Fibroblast of lung (primary cell): ENCODE measurements around the gene ISG20. TPM values are rescaled to one million over a fixed set of nuclear protein-coding genes. Genes with fewer than 3 reads are reported as not detected.
A peak's percentile ranks its signal among the peaks of the same experiment; 100 is the strongest.

Experiments used
- DNase-seq, 2 donors: peaks; one replicate each; pipeline versions ENCODE4 v3.0.0 to v3.0.0-alpha.2; 2010; ENCODE audit warnings: low read depth in 2 of 2
- H2AFZ ChIP-seq: 2 replicates; pipeline ENCODE4 v1.5.1; 2012; ENCODE audit warnings: low read length, control low read depth, inconsistent platforms
- H3K27ac ChIP-seq: 2 replicates; pipeline ENCODE4 v1.5.1; 2011; ENCODE audit warnings: low read length, control low read depth; ENCODE audit not compliant: insufficient read depth
- H3K27me3 ChIP-seq: 2 replicates; pipeline ENCODE4 v1.5.1; 2011; ENCODE audit warnings: mild to moderate bottlenecking, low read length; ENCODE audit not compliant: control insufficient read depth, insufficient read depth
- H3K36me3 ChIP-seq: 2 replicates; pipeline ENCODE4 v1.5.1; 2011; ENCODE audit warnings: low read length; ENCODE audit not compliant: control insufficient read depth, insufficient read depth
- H3K4me1 ChIP-seq: 2 replicates; pipeline ENCODE4 v1.5.1; 2011; ENCODE audit warnings: low read length; ENCODE audit not compliant: control insufficient read depth, insufficient read depth; ENCODE audit errors: extremely low read depth
- H3K4me2 ChIP-seq: 2 replicates; pipeline ENCODE4 v1.5.1; 2011; ENCODE audit warnings: low read length, control low read depth; ENCODE audit not compliant: insufficient read depth; ENCODE audit errors: extremely low read depth
- H3K4me3 ChIP-seq, 4 experiments: fragments of 200-600 bp in 1 of 4; sonication (generic) in 1 of 4; replicated peaks in 1 of 4; 2 replicates each; pipeline ENCODE4 v1.5.1; 2011 to 2016; ENCODE audit warnings: low read length in 4 of 4, low read depth in 3 of 4, mild to moderate bottlenecking in 3 of 4, control low read depth in 2 of 4, inconsistent platforms in 1 of 4, mixed read lengths in 1 of 4; ENCODE audit not compliant: insufficient read depth in 1 of 4; ENCODE audit errors: control extremely low read depth in 1 of 4
- H3K79me2 ChIP-seq: 2 replicates; pipeline ENCODE4 v1.5.1; 2012; ENCODE audit warnings: mild to moderate bottlenecking, low read length, inconsistent platforms; ENCODE audit not compliant: control insufficient read depth, insufficient read depth
- H3K9ac ChIP-seq: 2 replicates; pipeline ENCODE4 v1.5.1; 2011; ENCODE audit warnings: mild to moderate bottlenecking, low read length, control low read depth; ENCODE audit not compliant: insufficient read depth
- H3K9me3 ChIP-seq: 2 replicates; pipeline ENCODE4 v1.5.1; 2012; ENCODE audit warnings: low read depth, low read length; ENCODE audit not compliant: control insufficient read depth, insufficient read depth
- H4K20me1 ChIP-seq: 2 replicates; pipeline ENCODE4 v1.5.1; 2011; ENCODE audit warnings: low read length; ENCODE audit not compliant: control insufficient read depth, insufficient read depth; ENCODE audit errors: extremely low read depth
- EZH2 ChIP-seq: IDR thresholded peaks from 2 replicates; pipeline ENCODE4 v1.5.1; 2012; ENCODE audit warnings: low read length, control low read depth, mild to moderate bottlenecking; ENCODE audit errors: missing control alignments
- polyA plus RNA-seq, 2 donors: library from polyadenylated mRNA; depleted of rRNA in 1 of 2; stranded (reverse) in 1 of 2; unstranded in 1 of 2; fragments of >200 nt; gene quantifications; 2 replicates each; pipeline ENCODE4 v1.2.1, GENCODE V29; 2011 to 2012; ENCODE audit warnings: missing spikeins in 1 of 2
- total RNA-seq: library from RNA; depleted of rRNA; stranded (reverse); fragments of >200 nt; gene quantifications from 2 replicates; pipeline ENCODE4 v1.2.1, GENCODE V29; 2014
- TF ChIP-seq, protein P1 (sequence below), 2 donors: IDR thresholded peaks in 1 of 2; conservative IDR thresholded peaks in 1 of 2; 1 replicate in 1 of 2; 2 replicates in 1 of 2; pipeline ENCODE4 v1.5.1; 2011 to 2012; ENCODE audit warnings: low read length in 2 of 2, control low read depth in 1 of 2, inconsistent platforms in 1 of 2, low read depth in 1 of 2, mild to moderate bottlenecking in 1 of 2

Gene ISG20
- total and polyA plus RNA-seq, 2 donors (not counting 1 experiment from before 2014, with no cell fraction given), result 2.2 to 3.0 TPM

DNA sequence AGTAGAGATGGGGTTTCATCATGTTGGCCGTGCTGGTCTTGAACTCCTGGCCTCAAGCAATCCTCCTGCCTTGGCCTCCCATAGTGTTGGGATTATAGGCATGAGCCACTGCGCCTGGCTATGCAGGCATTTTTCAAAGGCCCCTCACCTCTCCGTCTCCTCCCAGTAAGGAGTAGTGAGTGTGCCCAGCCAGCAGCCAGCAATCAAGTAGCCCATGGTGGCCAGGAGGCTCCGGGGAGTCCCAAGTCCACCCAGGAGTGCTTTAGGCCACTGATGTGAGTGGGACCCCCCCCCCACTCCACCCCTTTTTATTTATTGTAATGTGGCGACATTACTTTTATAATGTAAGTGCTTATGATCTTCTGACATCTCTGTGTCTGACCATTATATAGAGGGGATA is 8.1 kb downstream of the ISG20 start:
- Histone ChIP-seq H3K4me3 (no peak overlapping the region), H3K27ac (no peak overlapping the region), H3K27me3 (no peaks in the 10 kb centered on the region), H3K9ac (no peak overlapping the region), H3K36me3 (no peaks in the 10 kb centered on the region), H3K9me3 (no peaks in the 10 kb centered on the region), H4K20me1 (no peaks in the 10 kb centered on the region), H3K4me1 (peaks cover 9% of the 10 kb centered on the region), H2AFZ (no peak overlapping the region), H3K4me2 (no peak overlapping the region), H3K79me2 (no peaks in the 10 kb centered on the region)
- no peak for DNase-seq
- no peak for TF ChIP-seq EZH2
- TF ChIP-seq, protein P1, sequence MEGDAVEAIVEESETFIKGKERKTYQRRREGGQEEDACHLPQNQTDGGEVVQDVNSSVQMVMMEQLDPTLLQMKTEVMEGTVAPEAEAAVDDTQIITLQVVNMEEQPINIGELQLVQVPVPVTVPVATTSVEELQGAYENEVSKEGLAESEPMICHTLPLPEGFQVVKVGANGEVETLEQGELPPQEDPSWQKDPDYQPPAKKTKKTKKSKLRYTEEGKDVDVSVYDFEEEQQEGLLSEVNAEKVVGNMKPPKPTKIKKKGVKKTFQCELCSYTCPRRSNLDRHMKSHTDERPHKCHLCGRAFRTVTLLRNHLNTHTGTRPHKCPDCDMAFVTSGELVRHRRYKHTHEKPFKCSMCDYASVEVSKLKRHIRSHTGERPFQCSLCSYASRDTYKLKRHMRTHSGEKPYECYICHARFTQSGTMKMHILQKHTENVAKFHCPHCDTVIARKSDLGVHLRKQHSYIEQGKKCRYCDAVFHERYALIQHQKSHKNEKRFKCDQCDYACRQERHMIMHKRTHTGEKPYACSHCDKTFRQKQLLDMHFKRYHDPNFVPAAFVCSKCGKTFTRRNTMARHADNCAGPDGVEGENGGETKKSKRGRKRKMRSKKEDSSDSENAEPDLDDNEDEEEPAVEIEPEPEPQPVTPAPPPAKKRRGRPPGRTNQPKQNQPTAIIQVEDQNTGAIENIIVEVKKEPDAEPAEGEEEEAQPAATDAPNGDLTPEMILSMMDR (conservative IDR thresholded peaks at IDR 0.05 in 1 of 2, IDR thresholded peaks at IDR 0.05 in 1 of 2; ENCODE audit: low read depth in 1 of 2, low read length in 2 of 2), result no peak

DNA sequence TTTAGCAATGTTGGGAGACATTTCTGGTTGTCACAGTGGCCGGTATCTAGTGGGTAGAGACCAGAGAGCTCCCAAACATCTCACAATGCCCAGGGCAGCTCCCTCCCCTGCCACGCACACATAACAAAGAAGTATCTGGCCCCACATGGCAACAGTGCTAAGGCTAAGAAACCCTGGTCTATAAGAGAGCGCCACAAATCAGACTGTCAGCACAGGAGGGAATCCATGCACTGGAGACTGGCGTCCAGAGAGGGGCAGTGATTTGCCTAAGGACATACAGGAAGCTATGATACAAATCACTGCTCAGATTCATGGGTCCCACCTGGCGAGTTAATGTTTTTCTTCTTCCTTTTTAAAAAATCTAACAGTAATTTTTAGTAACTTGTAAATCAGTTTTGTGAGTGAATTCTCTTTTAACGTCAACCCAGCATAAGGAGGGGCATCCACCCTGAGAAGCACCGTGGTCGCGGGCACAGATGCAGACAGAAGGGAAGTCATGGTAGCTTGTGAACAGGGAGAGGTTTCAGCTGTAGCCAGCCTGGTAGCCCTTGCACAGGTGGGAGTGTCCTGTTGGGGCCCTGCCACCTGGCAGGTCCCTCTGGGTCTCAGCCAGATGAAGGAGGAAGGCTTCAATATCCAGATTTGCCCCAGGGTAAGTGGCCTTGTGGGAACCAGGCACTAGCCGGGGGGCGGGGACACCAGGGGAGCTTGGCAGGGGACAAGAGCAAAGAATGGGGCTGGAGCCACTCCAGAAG is 8.7 kb downstream of the ISG20 start:
- no peak overlapping the region for H2AFZ ChIP-seq
- H3K9ac ChIP-seq, result no peak overlapping the region
- DNase-seq, result no peak
- no peaks in the 10 kb centered on the region for H3K79me2 ChIP-seq
- no peak overlapping the region for H3K4me2 ChIP-seq
- H3K36me3 ChIP-seq, result no peaks in the 10 kb centered on the region
- no peak overlapping the region for H3K4me3 ChIP-seq
- TF ChIP-seq, protein P1 (conservative IDR thresholded peaks at IDR 0.05 in 1 of 2, IDR thresholded peaks at IDR 0.05 in 1 of 2; ENCODE audit: low read depth in 1 of 2, low read length in 2 of 2), result no peak
- H3K27me3 ChIP-seq, result no peaks in the 10 kb centered on the region
- H3K27ac ChIP-seq, result no peak overlapping the region
- H4K20me1 ChIP-seq, result no peaks in the 10 kb centered on the region
- peaks cover 9% of the 10 kb centered on the region for H3K4me1 ChIP-seq
- no peaks in the 10 kb centered on the region for H3K9me3 ChIP-seq

DNA sequence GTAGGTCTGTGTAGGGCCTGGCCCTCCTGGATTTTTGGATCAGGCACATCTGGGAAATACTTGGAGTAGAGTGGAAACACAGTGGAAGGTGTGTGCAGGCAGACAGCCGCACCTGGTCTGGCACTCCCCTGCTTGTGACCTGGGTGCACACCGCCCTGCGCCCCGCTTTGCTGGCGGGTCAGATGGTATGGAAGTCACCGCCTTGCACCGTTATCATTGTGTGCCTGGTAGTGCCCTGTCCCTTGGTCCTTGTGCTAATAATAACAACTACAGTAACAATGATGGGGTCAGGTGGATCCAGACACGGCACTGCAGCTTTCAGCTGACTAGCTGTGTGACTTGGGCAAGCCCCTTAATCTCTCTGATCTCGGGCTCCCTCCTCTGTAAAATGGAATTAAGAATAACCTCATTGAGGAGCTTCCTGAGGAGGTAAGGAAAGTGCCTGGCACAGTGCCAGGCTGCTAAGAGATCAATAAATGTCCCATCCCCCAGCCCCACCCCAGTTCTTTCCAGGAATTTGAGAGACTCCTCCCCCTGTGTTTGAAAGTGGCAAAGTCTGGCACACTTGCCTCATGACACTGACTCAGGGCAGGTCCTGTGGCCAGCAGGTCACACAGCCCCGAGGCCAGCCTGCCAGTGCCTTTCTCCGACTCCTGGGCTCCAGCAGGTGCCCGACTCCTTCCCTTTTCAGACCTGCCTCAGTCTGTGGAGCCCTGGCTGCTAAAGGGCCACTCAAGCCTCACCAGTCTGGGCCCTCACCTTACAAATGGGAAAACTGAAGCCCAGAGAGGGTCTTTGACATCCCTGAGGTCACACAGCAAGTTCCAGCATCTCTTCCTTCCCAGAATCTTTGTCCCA is 9.8 kb downstream of the ISG20 start:
- no peak overlapping the region for H3K4me3 ChIP-seq
- H3K9me3 ChIP-seq, result no peaks in the 10 kb centered on the region
- H3K27ac ChIP-seq, result peak overlapping the region; percentile 88
- H3K4me1 ChIP-seq, result peaks cover 9% of the 10 kb centered on the region
- H2AFZ ChIP-seq, result no peak overlapping the region
- peak; percentile 17 to 22 for DNase-seq
- H4K20me1 ChIP-seq, result no peaks in the 10 kb centered on the region
- TF ChIP-seq, protein P1 (conservative IDR thresholded peaks at IDR 0.05 in 1 of 2, IDR thresholded peaks at IDR 0.05 in 1 of 2; ENCODE audit: low read depth in 1 of 2, low read length in 2 of 2), result no peak
- TF ChIP-seq EZH2, result no peak
- peak overlapping the region; percentile 44 for H3K9ac ChIP-seq
- H3K79me2 ChIP-seq, result no peaks in the 10 kb centered on the region
- H3K27me3 ChIP-seq, result no peaks in the 10 kb centered on the region
- H3K36me3 ChIP-seq, result no peaks in the 10 kb centered on the region
- no peak overlapping the region for H3K4me2 ChIP-seq
